ENCODE results near the gene LHX6. TPM values are rescaled to one million over a fixed set of nuclear protein-coding genes. Genes with fewer than 3 reads are reported as not detected.

LHX6 gene
- total RNA-seq, 1 experiment from 2014 or later: 0.62 TPM

GRCh38 chr9:122162415-122162814, 66.3 kb downstream of the LHX6 start:
- DNase-seq (ENCODE audit: low read depth, low spot score): no peak
- H3K36me3 ChIP-seq (ENCODE audit: control insufficient read depth, insufficient read depth, low read length): peaks cover 5% of the 10 kb centered on the region; the same call in 1 of the 2 replicates
- ChIA-PET POLR2A (no interaction called here), CTCF (no interaction called here)
- intact Hi-C loops (cut with micrococcal nuclease; ENCODE audit: unreplicated experiment): no loop called here
- peaks cover 2% of the 10 kb centered on the region; the same call in 1 of the 2 replicates for H3K4me1 ChIP-seq (ENCODE audit: control insufficient read depth, insufficient read depth, low read length)
- no peak overlapping the region for H3K27ac ChIP-seq (ENCODE audit: low read length)
- in situ Hi-C loops (cut with HindIII; ENCODE audit: low pct_unique_long_range_greater_than_20kb, low sequenced_read_pairs): no loop called here
- no peak overlapping the region for H3K4me3 ChIP-seq (ENCODE audit: low read depth in 2 of 2, low read length in 2 of 2)
- H3K9me3 ChIP-seq (ENCODE audit: control insufficient read depth, insufficient read depth, low read depth, low read length): 0 out of 2 replicates have a peak, but pooled peaks cover 2% of the 10 kb centered on the region
- BruUV-seq (replicated peaks): no TSS peak
- no peaks in the 10 kb centered on the region for H3K27me3 ChIP-seq (ENCODE audit: control insufficient read depth, insufficient read depth, low read length)
- TF ChIP-seq REST (IDR thresholded peaks at IDR 0.05; ENCODE audit: insufficient read depth in 1 of 2, low read depth in 2 of 2, low read length in 1 of 2) (no peak), TCF7L2 (IDR thresholded peaks at IDR 0.05; ENCODE audit: low read depth, low read length) (no peak), POLR2AphosphoS5 (IDR thresholded peaks at IDR 0.05; ENCODE audit: low read depth, low read length) (no peak), SIN3A (IDR thresholded peaks at IDR 0.05; ENCODE audit: borderline replicate concordance, insufficient read depth, low read depth, low read length) (no peak)
- TF ChIP-seq, protein P1, sequence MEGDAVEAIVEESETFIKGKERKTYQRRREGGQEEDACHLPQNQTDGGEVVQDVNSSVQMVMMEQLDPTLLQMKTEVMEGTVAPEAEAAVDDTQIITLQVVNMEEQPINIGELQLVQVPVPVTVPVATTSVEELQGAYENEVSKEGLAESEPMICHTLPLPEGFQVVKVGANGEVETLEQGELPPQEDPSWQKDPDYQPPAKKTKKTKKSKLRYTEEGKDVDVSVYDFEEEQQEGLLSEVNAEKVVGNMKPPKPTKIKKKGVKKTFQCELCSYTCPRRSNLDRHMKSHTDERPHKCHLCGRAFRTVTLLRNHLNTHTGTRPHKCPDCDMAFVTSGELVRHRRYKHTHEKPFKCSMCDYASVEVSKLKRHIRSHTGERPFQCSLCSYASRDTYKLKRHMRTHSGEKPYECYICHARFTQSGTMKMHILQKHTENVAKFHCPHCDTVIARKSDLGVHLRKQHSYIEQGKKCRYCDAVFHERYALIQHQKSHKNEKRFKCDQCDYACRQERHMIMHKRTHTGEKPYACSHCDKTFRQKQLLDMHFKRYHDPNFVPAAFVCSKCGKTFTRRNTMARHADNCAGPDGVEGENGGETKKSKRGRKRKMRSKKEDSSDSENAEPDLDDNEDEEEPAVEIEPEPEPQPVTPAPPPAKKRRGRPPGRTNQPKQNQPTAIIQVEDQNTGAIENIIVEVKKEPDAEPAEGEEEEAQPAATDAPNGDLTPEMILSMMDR (IDR thresholded peaks at IDR 0.05): no peak
- no peak for ATAC-seq

DNA sequence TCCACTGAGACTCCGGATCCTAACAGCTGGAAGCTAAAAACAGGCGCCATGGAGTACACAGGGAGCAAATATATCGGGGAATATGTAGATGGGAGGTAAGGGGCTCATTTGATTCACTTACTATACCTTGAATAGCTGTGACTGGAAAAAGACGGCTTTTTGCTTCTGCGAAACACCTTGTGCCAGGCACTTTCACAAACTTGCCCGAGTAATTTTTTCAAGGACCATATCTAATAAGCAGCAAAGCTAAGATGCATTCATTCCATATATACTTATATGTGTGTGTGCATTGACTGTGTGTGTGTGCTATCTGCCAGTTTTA, 68.9 kb downstream of the LHX6 start:
- no peaks in the 10 kb centered on the region for H3K27me3 ChIP-seq (ENCODE audit: control insufficient read depth, insufficient read depth, low read length)
- H3K27ac ChIP-seq (ENCODE audit: low read length): no peak overlapping the region
- CTCF ChIA-PET: no interaction called here
- intact Hi-C loops (cut with micrococcal nuclease; ENCODE audit: unreplicated experiment): no loop called here
- H3K9me3 ChIP-seq (ENCODE audit: control insufficient read depth, insufficient read depth, low read depth, low read length): 0 out of 2 replicates have a peak, but pooled peaks cover 2% of the 10 kb centered on the region
- H3K4me1 ChIP-seq (ENCODE audit: control insufficient read depth, insufficient read depth, low read length): peaks cover 2% of the 10 kb centered on the region; the same call in 1 of the 2 replicates
- BruUV-seq (replicated peaks): no TSS peak
- POLR2A ChIA-PET: no interaction called here
- no peak for TF ChIP-seq TCF7L2 (IDR thresholded peaks at IDR 0.05; ENCODE audit: low read depth, low read length)
- no peak for ATAC-seq
- peak overlapping the region; percentile 93 to 95 for H3K4me3 ChIP-seq (ENCODE audit: low read depth in 2 of 2, low read length in 2 of 2)
- in situ Hi-C loops (cut with HindIII; ENCODE audit: low pct_unique_long_range_greater_than_20kb, low sequenced_read_pairs): no loop called here
- no peak for DNase-seq (ENCODE audit: low read depth, low spot score)
- peaks cover 5% of the 10 kb centered on the region; the same call in 1 of the 2 replicates for H3K36me3 ChIP-seq (ENCODE audit: control insufficient read depth, insufficient read depth, low read length)

DNA sequence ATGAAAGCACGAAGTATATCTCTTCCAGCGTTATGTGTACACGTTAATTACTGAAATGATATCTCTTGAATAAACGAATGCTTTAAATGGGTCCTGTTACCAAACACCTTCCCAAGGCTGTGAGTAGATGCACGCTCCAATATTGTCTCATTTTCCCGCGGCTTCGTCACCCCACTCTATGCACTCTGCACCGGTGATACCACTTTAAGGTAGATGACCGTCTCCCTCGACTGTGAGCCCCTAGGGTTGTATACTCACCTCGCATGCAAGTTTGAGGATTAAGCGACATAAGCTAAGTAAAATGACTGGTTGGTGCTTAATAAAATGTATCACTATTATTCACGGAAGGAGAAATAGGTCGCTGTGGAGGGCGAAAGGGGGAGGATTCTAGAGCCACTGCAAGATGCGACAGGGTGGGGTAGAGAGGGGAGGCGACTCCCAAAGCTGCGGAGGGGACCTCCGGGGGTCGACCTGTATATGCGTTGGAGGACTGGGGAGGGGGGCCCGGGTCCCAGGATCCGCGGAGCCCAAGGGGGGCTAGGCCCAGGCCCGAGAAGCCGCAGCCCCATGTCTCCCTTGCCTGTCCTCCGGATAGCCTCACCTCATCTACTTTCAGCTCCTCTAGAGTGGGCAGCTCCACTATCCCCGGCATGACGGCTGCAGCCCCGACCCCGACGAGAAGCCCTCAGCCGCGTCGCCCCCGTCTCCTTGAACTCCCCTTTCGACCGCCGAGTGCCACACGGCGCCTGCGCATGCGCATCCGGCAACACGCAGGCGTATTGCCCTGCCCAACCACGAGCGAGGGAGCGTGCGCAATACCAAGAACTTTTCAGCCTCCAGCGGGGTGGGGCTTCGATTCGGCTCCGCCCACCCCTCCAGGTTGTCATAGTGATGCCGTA, 69.5 kb downstream of the LHX6 start, which contains the start of the genes MORN5 and NDUFA8:
Gene MORN5 (plus strand): TSS at position 883 of the 899 bp plus-strand sequence. CDS start 65 bp downstream, outside the sequence.
Gene NDUFA8 (minus strand): TSS at position 754 of the 899 bp plus-strand sequence. CDS start 102 bp downstream, at position 652.
- intact Hi-C loops (cut with micrococcal nuclease; ENCODE audit: unreplicated experiment): no loop called here

More for the DNA sequence above, 69.5 kb downstream of the LHX6 start, which contains the start of the genes MORN5 and NDUFA8:
- Histone ChIP-seq H3K27ac (ENCODE audit: low read length) (peak within 1 kb of the TSS; percentile 85), H3K4me1 (ENCODE audit: control insufficient read depth, insufficient read depth, low read length) (peaks cover 2% of the 10 kb centered on the region; the same call in 1 of the 2 replicates), H3K36me3 (ENCODE audit: control insufficient read depth, insufficient read depth, low read length) (peaks cover 5% of the 10 kb centered on the region), H3K27me3 (ENCODE audit: control insufficient read depth, insufficient read depth, low read length) (no peaks in the 10 kb centered on the region), H3K4me3 (ENCODE audit: low read depth in 2 of 2, low read length in 2 of 2) (peak within 1 kb of the TSS; percentile 93 to 95), H3K9me3 (ENCODE audit: control insufficient read depth, insufficient read depth, low read depth, low read length) (0 out of 2 replicates have a peak, but pooled peaks cover 2% of the 10 kb centered on the region)
- ChIA-PET CTCF (no interaction called here), POLR2A (no interaction called here)
- ATAC-seq: peak; percentile 99
- TF ChIP-seq POLR2AphosphoS5 (IDR thresholded peaks at IDR 0.05; ENCODE audit: low read depth, low read length) (peak; percentile 72; the same call in 1 of the 2 replicates), SIN3A (IDR thresholded peaks at IDR 0.05; ENCODE audit: borderline replicate concordance, insufficient read depth, low read depth, low read length) (no peak), REST (IDR thresholded peaks at IDR 0.05; ENCODE audit: insufficient read depth in 1 of 2, low read depth in 2 of 2, low read length in 1 of 2) (0 out of 4 replicates have a peak, but pooled peaks of 1 of the 2 experiments have one; percentile 7), TCF7L2 (IDR thresholded peaks at IDR 0.05; ENCODE audit: low read depth, low read length) (no peak)
- TF ChIP-seq, protein P1 (IDR thresholded peaks at IDR 0.05): no peak
- peak; percentile 75 for DNase-seq (ENCODE audit: low read depth, low spot score)
- in situ Hi-C loops (cut with HindIII; ENCODE audit: low pct_unique_long_range_greater_than_20kb, low sequenced_read_pairs): no loop called here
- BruUV-seq (replicated peaks): TSS peak; percentile 63

All from Panc1 (cell line).